GM10266 (cell line): ENCODE results near the gene TRIM60.

Experiments
- DNase-seq: peaks from one replicate; pipeline ENCODE4 v3.0.0; 2012; ENCODE audit errors: extremely low spot score
- CTCF ChIP-seq: IDR thresholded peaks from 2 replicates; pipeline ENCODE4 v1.5.1; 2012; ENCODE audit warnings: mild to moderate bottlenecking, low read depth; ENCODE audit not compliant: control insufficient read depth, insufficient read depth; ENCODE audit errors: missing control alignments

TRIM60 gene

GRCh38 chr4:165006456-165006855, 25.3 kb upstream of the TRIM60 start:
- no peak for TF ChIP-seq CTCF
- DNase-seq: no peak

DNA sequence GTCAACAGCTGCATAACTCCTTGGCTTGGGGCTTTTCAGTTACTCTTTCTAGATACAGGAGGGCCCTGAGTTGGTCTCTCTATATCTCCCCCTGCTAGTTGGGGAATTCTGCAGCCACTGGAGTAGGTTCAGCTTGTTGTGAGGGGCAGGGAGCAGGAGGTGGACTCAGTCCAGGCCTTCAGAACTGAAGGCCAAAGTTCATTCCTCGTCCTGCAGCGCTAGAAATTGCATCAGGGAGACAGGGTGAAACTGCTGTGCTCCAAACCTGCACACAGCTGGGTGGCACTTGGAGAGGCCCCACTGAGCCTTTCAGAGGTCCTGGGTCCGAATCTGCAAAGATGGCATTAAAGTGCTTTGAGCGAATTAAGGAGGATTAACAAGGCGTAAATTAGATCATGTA, 24.9 kb upstream of the TRIM60 start:
- TF ChIP-seq CTCF: no peak
- no peak for DNase-seq

DNA sequence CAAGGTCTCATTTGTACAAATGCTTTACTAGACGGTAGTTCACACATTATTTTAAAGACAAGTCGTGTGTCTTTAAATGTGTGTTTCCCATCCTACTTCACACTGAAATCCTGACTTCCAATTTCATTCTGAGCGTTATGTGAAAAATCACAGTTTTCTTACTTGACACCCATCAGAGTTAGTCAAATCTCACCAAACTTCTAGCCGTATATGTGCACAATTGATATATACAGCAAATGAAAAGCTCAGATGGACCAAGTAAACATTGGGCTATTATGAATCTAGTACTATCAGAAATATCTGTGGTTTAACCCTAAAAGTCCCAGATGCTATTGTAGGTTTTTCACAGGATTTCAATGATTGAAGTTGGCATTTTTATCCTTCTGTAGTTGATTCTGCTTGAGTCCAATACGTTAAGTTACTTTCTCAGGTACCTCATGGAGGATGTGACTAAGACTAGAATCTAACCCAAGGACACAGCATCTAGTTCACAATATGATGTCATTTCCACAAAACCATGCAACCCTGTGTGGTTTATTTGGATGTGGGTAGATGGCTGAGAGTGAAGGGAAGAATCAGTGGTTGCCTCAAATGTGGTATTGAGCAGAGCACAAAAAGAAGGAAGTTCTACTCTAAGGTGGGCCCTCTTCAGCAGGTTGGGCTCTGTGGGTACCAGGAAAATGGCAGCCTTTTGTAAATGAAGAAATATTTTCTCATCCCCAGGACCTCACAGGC, 22.1 kb upstream of the TRIM60 start:
- DNase-seq: no peak
- no peak for TF ChIP-seq CTCF

- TF ChIP-seq CTCF: no peak
- DNase-seq: no peak
Observed at GRCh38 chr4:165010487-165010886, 21.3 kb upstream of the TRIM60 start.

DNA sequence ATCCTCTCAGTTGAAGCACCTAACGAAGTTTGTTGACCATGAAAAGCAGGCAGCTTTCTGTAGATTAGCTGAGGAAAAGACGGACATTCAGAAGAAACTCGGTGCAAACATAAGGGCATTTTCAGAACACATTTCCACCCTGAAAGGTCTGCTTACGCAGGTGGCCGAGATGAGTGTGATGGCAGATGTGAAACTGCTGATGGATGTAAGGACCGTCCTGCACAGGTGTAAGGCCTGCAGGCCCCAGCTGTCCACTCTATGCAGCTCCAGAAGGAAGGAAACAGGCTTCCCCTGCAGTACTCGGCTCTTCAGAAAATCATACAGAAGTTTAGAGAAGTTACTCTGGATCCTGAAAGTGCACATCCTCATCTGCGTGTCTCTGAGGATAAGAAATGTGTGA, 20.8 kb upstream of the TRIM60 start:
- DNase-seq: no peak
- TF ChIP-seq CTCF: no peak

DNA sequence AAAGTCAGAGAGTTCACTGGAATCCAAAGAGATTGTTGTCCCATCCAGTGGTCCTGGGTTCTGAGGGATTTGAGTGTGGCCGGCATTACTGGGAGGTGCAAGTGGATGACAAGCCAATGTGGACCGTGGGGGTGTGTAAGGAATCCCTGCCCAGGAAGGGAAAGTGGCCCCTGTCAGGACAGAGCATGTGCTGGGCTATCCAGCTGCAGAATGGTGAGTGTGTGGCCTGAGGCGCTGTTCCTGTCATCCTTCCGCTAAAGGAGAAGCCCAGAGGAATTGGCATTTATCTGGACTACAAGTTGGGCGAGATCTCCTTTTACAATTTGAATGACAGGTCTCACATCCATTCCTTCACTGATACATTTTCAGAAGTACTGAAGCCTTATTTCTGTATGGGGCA, 20.4 kb upstream of the TRIM60 start:
- DNase-seq: no peak
- TF ChIP-seq CTCF: no peak

GRCh38 chr4:165013691-165014090, 18.1 kb upstream of the TRIM60 start:
- TF ChIP-seq CTCF: no peak
- no peak for DNase-seq
